K562 (cell line): ENCODE measurements around the gene NECTIN4. TPM values are rescaled to one million over a fixed set of nuclear protein-coding genes. Genes with fewer than 3 reads are reported as not detected.

Source experiments
- ATAC-seq: fragments of 200-7000 bp; cut with Tn5 transposase; 3 replicates; pipeline ENCODE4 v1.9.1; 2020; ENCODE audit warnings: moderate library complexity
- BruUV-seq: library from RNA; stranded (reverse); fragments of 400-500 nt; replicated peaks from 2 replicates; lab custom pipeline; 2021; lab: Mats Ljungman, UMichigan
- CTCF ChIA-PET: fragments of 300-600 bp; formaldehyde crosslinking; extraction: SDS; loops from one replicate; lab custom pipeline; 2021; ENCODE audit warnings: low intra/inter-chr PET ratio; lab: Yijun Ruan, JAX
- POLR2A ChIA-PET: fragments of 300-600, 350-650 bp; sonication (Branson Sonifier 250); formaldehyde crosslinking; extraction: SDS; loops from one replicate; lab custom pipeline; 2021; ENCODE audit warnings: antibody characterized with exemption, inconsistent platforms; lab: Yijun Ruan, JAX
- DNase-seq, 4 experiments: peaks; one replicate each; pipeline versions ENCODE4 v3.0.0 to v3.0.0-alpha.2; 2011 to 2018; ENCODE audit warnings: low spot score in 3 of 4, mixed read lengths in 3 of 4; ENCODE audit errors: extremely low read depth in 1 of 4
- FAIRE-seq: peaks from 2 replicates; lab custom pipeline; 2011; peaks lifted over from hg19 to GRCh38; lab: Jason Lieb, UNC
- H2AFZ ChIP-seq: 2 replicates; pipeline ENCODE4 v1.6.0; 2011; ENCODE audit warnings: low read depth, low read length, control low read depth, inconsistent platforms
- H3K27ac ChIP-seq: fragments of 200-600 bp; 3 replicates; pipeline ENCODE4 v1.8.0; 2011; ENCODE audit warnings: low read depth, mild to moderate bottlenecking, control low read depth, inconsistent platforms, low read length, moderate library complexity, mixed read lengths; ENCODE audit errors: extremely low read depth
- H3K27me3 ChIP-seq, 2 experiments: fragments of 300-600 bp in 1 of 2; 2 replicates in 1 of 2; 3 replicates in 1 of 2; pipeline versions ENCODE4 v1.6.0 to v1.8.0; 2011; ENCODE audit warnings: inconsistent platforms in 2 of 2, low read length in 2 of 2, mild to moderate bottlenecking in 1 of 2, mixed read lengths in 1 of 2, moderate library complexity in 1 of 2; ENCODE audit not compliant: control insufficient read depth in 2 of 2, insufficient read depth in 2 of 2
- H3K36me3 ChIP-seq: fragments of 300-600 bp; 3 replicates; pipeline ENCODE4 v1.8.0; 2011; ENCODE audit warnings: mild to moderate bottlenecking, low read length, inconsistent platforms; ENCODE audit not compliant: control insufficient read depth, insufficient read depth
- H3K4me1 ChIP-seq, 2 experiments: fragments of 200-600 bp in 1 of 2; replicated peaks in 1 of 2; 2 replicates in 1 of 2; 3 replicates in 1 of 2; pipeline versions ENCODE4 v1.5.1 to v1.8.0; 2011; ENCODE audit warnings: inconsistent platforms in 2 of 2, low read length in 2 of 2, mild to moderate bottlenecking in 1 of 2, mixed read lengths in 1 of 2, moderate library complexity in 1 of 2; ENCODE audit not compliant: control insufficient read depth in 2 of 2, insufficient read depth in 2 of 2
- H3K4me2 ChIP-seq: 2 replicates; pipeline ENCODE4 v1.6.1; 2011; ENCODE audit warnings: low read length, control low read depth, inconsistent platforms, mixed read lengths; ENCODE audit not compliant: insufficient read depth
- H3K4me3 ChIP-seq: fragments of 200-600 bp; sonication (generic), shearing (Covaris generic); 2 replicates; pipeline ENCODE4 v1.5.1; 2016; ENCODE audit warnings: control low read depth, inconsistent platforms
- H3K79me2 ChIP-seq: fragments of 200-600 bp; 3 replicates; pipeline ENCODE4 v1.8.0; 2011; ENCODE audit warnings: low read length, inconsistent platforms; ENCODE audit not compliant: control insufficient read depth, insufficient read depth
- H3K9ac ChIP-seq, 2 experiments: 2 replicates each; pipeline versions ENCODE4 v1.6.0 to v1.6.1; 2011; ENCODE audit warnings: low read depth in 2 of 2, low read length in 2 of 2, control low read depth in 1 of 2, inconsistent platforms in 1 of 2, mild to moderate bottlenecking in 1 of 2, mixed read lengths in 1 of 2; ENCODE audit not compliant: insufficient read depth in 1 of 2
- H3K9me1 ChIP-seq: one replicate; pipeline ENCODE4 v1.6.0; 2011; ENCODE audit warnings: inconsistent platforms, mild to moderate bottlenecking, low read length, moderate library complexity; ENCODE audit not compliant: control insufficient read depth, insufficient read depth
- H3K9me3 ChIP-seq: replicated peaks from 2 replicates; pipeline ENCODE4 v1.5.1; 2011; ENCODE audit warnings: low read depth, low read length, inconsistent platforms; ENCODE audit not compliant: control insufficient read depth, insufficient read depth
- H4K20me1 ChIP-seq: replicated peaks from 2 replicates; pipeline ENCODE4 v1.6.1; 2011; ENCODE audit warnings: low read length, inconsistent platforms, mixed read lengths; ENCODE audit not compliant: control insufficient read depth, insufficient read depth
- HOMEZ ChIP-seq: fragments of 250-450 bp; sonication (Bioruptor Pico); IDR thresholded peaks from 2 replicates; pipeline ENCODE4 v1.4.0; 2020; ENCODE audit warnings: mild to moderate bottlenecking, moderate library complexity
- HOXB6 ChIP-seq: fragments of 250-450 bp; sonication (Bioruptor Pico); IDR thresholded peaks from 2 replicates; pipeline ENCODE4 v1.5.1; 2022; ENCODE audit warnings: mild to moderate bottlenecking, borderline replicate concordance
- KDM5B ChIP-seq: fragments of 200-600 bp; sonication (generic); IDR thresholded peaks from 2 replicates; pipeline ENCODE4 v1.6.1; 2012; ENCODE audit warnings: low read depth, mild to moderate bottlenecking, moderate library complexity, low read length, control low read depth, inconsistent platforms; ENCODE audit not compliant: insufficient replicate concordance
- KLF10 ChIP-seq: fragments of 250-450 bp; sonication (Bioruptor Pico); IDR thresholded peaks from 2 replicates; pipeline ENCODE4 v1.6.1; 2021; ENCODE audit warnings: matching md5 sums
- MLX ChIP-seq, 2 experiments: fragments of 450-650 bp in 1 of 2; sonication (generic) in 1 of 2; formaldehyde crosslinking; conservative IDR thresholded peaks; 2 replicates each; pipeline versions ENCODE4 v1.4.0 to v1.8.1; 2020 to 2022; ENCODE audit warnings: mild to moderate bottlenecking in 1 of 2, missing genetic modification reagents in 1 of 2
- POLR2A ChIP-seq: fragments of 450-650 bp; conservative IDR thresholded peaks from 2 replicates; pipeline ENCODE4 v1.6.1; 2016
- PRPF4 ChIP-seq: fragments of 200-400 bp; formaldehyde crosslinking; IDR thresholded peaks from one replicate; pipeline ENCODE4 v1.6.1; 2017; ENCODE audit warnings: low read length, low read depth, mild to moderate bottlenecking; ENCODE audit not compliant: insufficient read depth, poor library complexity, severe bottlenecking
- RHOXF2B ChIP-seq: fragments of 250-450 bp; sonication (Bioruptor Pico); conservative IDR thresholded peaks from 2 replicates; pipeline ENCODE4 v1.5.1; 2021
- ZBTB1 ChIP-seq: sonication (generic); formaldehyde crosslinking; IDR thresholded peaks from 2 replicates; pipeline ENCODE4 v1.8.1; 2023; ENCODE audit warnings: missing genetic modification reagents, low read depth, mild to moderate bottlenecking, borderline replicate concordance
- ZBTB9 ChIP-seq: fragments of 450-650 bp; formaldehyde crosslinking; IDR thresholded peaks from 2 replicates; pipeline ENCODE4 v1.4.0; 2020; ENCODE audit warnings: mild to moderate bottlenecking, moderate library complexity
- ZMIZ1 ChIP-seq, 2 experiments: fragments of 150-350 bp in 1 of 2; IDR thresholded peaks; 2 replicates each; pipeline ENCODE4 v1.6.1; 2012 to 2016; ENCODE audit warnings: low read depth in 2 of 2, low read length in 2 of 2, mild to moderate bottlenecking in 1 of 2, moderate library complexity in 1 of 2
- ZNF280A ChIP-seq: fragments of 450-650 bp; IDR thresholded peaks from 2 replicates; pipeline ENCODE4 v1.6.1; 2018; ENCODE audit warnings: mild to moderate bottlenecking, low read depth; ENCODE audit not compliant: partially characterized antibody
- ZNF586 ChIP-seq: fragments of 450-650 bp; formaldehyde crosslinking; conservative IDR thresholded peaks from 2 replicates; pipeline ENCODE4 v1.4.0; 2020; ENCODE audit warnings: mild to moderate bottlenecking, moderate library complexity
- ZNF77 ChIP-seq: fragments of 250-450 bp; sonication (Bioruptor Pico); IDR thresholded peaks from 2 replicates; pipeline ENCODE4 v1.5.0; 2020
- WGBS: fragments of 100-300 bp; shearing (Covaris generic); methylation state at CpG from one replicate; pipeline ENCODE4 v1.1.6; 2016; ENCODE audit warnings: low coverage, mixed read lengths; ENCODE audit not compliant: insufficient coverage; ENCODE audit errors: missing lambda C conversion rate; 5-methylcytosine and 5-hydroxymethylcytosine counted together
- in situ Hi-C: fragments of 300-500 bp; cut with MboI; formaldehyde crosslinking; loops from 4 replicates; pipeline ENCODE4 v1.15.0; 2018; ENCODE audit warnings: inconsistent platforms, mixed read lengths
- intact Hi-C: fragments of 100-400 bp; cut with micrococcal nuclease; formaldehyde crosslinking; loops from 2 replicates; pipeline ENCODE4 v1.14.2; 2022
- polyA plus RNA-seq, 8 experiments: library from polyadenylated mRNA; depleted of rRNA in 4 of 8; stranded (reverse) in 5 of 8; unstranded in 3 of 8; fragments of >200 nt; fragmentation: Nextera tagmentation in 2 of 8; fragmentation: Illumina TruSeq in 1 of 8; extraction: Ambion mirVana in 2 of 8; extraction: Trizol in 1 of 8; gene quantifications; 2 replicates each; pipeline versions ENCODE4 v1.2.1 to v1.2.3, GENCODE V29; 2011 to 2014; ENCODE audit warnings: inconsistent platforms in 1 of 8, missing spikeins in 1 of 8
- total RNA-seq, 7 experiments: library from RNA; depleted of rRNA in 6 of 7; stranded (reverse); fragments of >200 nt in 6 of 7; fragmentation: Illumina TruSeq in 2 of 7; extraction: Trizol in 2 of 7; gene quantifications; 2 replicates each; pipeline versions ENCODE4 v1.2.1 to v1.2.3, GENCODE V29; 2011 to 2021; ENCODE audit warnings: low replicate concordance in 1 of 7

The NECTIN4 gene
- total and polyA plus RNA-seq, 9 of the 15 experiments (the other 6 are each of a cell fraction or from before 2014, with no cell fraction given), result 0.01 to 0.09 TPM; not detected in 7

- 10% methylated on average over 3 of the region's 3 CpGs for WGBS
- POLR2A ChIA-PET, result no interaction called here
- no peak for ATAC-seq
- Histone ChIP-seq H3K4me1 (peaks cover 0 to 5% of the 10 kb centered on the region in 2 experiments; a peak in 2 of 5 replicates), H3K9me3 (0 out of 2 replicates have a peak, but pooled peaks cover 3% of the 10 kb centered on the region), H2AFZ (no peak overlapping the region), H3K9ac (no peak overlapping the region), H3K36me3 (no peaks in the 10 kb centered on the region), H3K27me3 (no peaks in the 10 kb centered on the region), H3K9me1 (no peaks in the 10 kb centered on the region), H3K27ac (no peak overlapping the region), H3K79me2 (no peaks in the 10 kb centered on the region), H4K20me1 (no peaks in the 10 kb centered on the region), H3K4me2 (no peak overlapping the region), H3K4me3 (no peak overlapping the region)
- intact Hi-C loops, result no loop called here
- in situ Hi-C loops, result loop anchor here (10.0 to 25.0 kb wide), 2 partner anchors 96 to 253 kb away; no protein-coding TSS in a partner anchor
- DNase-seq, result no peak
- BruUV-seq, result no TSS peak
- no peak for FAIRE-seq
- CTCF ChIA-PET, result no interaction called here
- TF ChIP-seq RHOXF2B (no peak), HOXB6 (CRISPR knock-in tag) (no peak), ZNF280A (no peak), KDM5B (no peak), ZBTB9 (CRISPR knock-in tag) (no peak), POLR2A (no peak), MLX (CRISPR knock-in tag; conservative IDR thresholded peaks at IDR 0.05) (no peak), ZMIZ1 (IDR thresholded peaks at IDR 0.05; ENCODE audit: low read depth in 2 of 2, low read length in 2 of 2) (no peak), ZNF77 (CRISPR knock-in tag) (no peak), PRPF4 (no peak), HOMEZ (no peak), KLF10 (CRISPR knock-in tag) (no peak), ZBTB1 (CRISPR knock-in tag) (no peak), ZNF586 (no peak)
Observed at GRCh38 chr1:161090617-161091016, 1.3 kb upstream of the NECTIN4 start.
